ENCODE measurements around the gene R3HDM1. TPM values are rescaled to one million over a fixed set of nuclear protein-coding genes. Genes with fewer than 3 reads are reported as not detected.
"Not testable (repeated sequence)": the region's sequence is repeated elsewhere in the genome, so short reads cannot be mapped to it uniquely, and the experiment has no call there.

The R3HDM1 gene
- total RNA-seq, 2 experiments from 2014 or later: 28.7 to 111 TPM

GRCh38 chr2:135617501-135618015, 86.3 kb downstream of the R3HDM1 start:
- H4K20me1 ChIP-seq (ENCODE audit: insufficient read depth, low read length): no peaks in the 10 kb centered on the region
- no peaks in the 10 kb centered on the region for H3K9me2 ChIP-seq (ENCODE audit: insufficient read depth, low read length)
- H3K79me2 ChIP-seq (ENCODE audit: insufficient read depth, low read depth, low read length): no peaks in the 10 kb centered on the region
- H3K27ac ChIP-seq (ENCODE audit: low read depth, low read length, poor library complexity, severe bottlenecking): no peak overlapping the region
- H2AFZ ChIP-seq (ENCODE audit: low read length): no peak overlapping the region
- no peaks in the 10 kb centered on the region for H3K4me1 ChIP-seq (ENCODE audit: insufficient read depth, low read length, poor library complexity, severe bottlenecking)
- no TSS peak for BruUV-seq (replicated peaks)
- ChIA-PET POLR2A (interaction anchor here (0.9 kb wide), 1 partner anchor 14 kb away, joined by 4 read pairs; no protein-coding TSS in a partner anchor), CTCF (ENCODE audit: unreplicated experiment) (no interaction called here)
- intact Hi-C loops (cut with micrococcal nuclease; ENCODE audit: unreplicated experiment): no loop called here
- H3K4me3 ChIP-seq (ENCODE audit: low read depth, low read length, poor library complexity, severe bottlenecking): no peak overlapping the region
- peaks cover 24% of the 10 kb centered on the region for H3K36me3 ChIP-seq (ENCODE audit: insufficient read depth, low read length)
- no peak for DNase-seq (ENCODE audit: low spot score)
- H3K4me2 ChIP-seq (ENCODE audit: low read length): no peak overlapping the region
- no peaks in the 10 kb centered on the region for H3K9me3 ChIP-seq (ENCODE audit: low read length)
- TF ChIP-seq CTCF (conservative IDR thresholded peaks at IDR 0.05; ENCODE audit: low read length) (no peak), EZH2phosphoT487 (IDR thresholded peaks at IDR 0.05; ENCODE audit: borderline replicate concordance, low read depth, low read length) (no peak)

- CTCF ChIA-PET (ENCODE audit: unreplicated experiment): no interaction called here
- DNase-seq (ENCODE audit: low spot score): no peak
- H3K4me2 ChIP-seq (ENCODE audit: low read length): no peak overlapping the region
- H3K4me1 ChIP-seq (ENCODE audit: insufficient read depth, low read length, poor library complexity, severe bottlenecking): no peaks in the 10 kb centered on the region
- H3K27ac ChIP-seq (ENCODE audit: low read depth, low read length, poor library complexity, severe bottlenecking): no peak overlapping the region
- no peaks in the 10 kb centered on the region for H4K20me1 ChIP-seq (ENCODE audit: insufficient read depth, low read length)
- no peak overlapping the region for H3K4me3 ChIP-seq (ENCODE audit: low read depth, low read length, poor library complexity, severe bottlenecking)
- peaks cover 40% of the 10 kb centered on the region for H3K36me3 ChIP-seq (ENCODE audit: insufficient read depth, low read length)
- no peaks in the 10 kb centered on the region for H3K79me2 ChIP-seq (ENCODE audit: insufficient read depth, low read depth, low read length)
- no TSS peak for BruUV-seq (replicated peaks)
- no peaks in the 10 kb centered on the region for H3K9me3 ChIP-seq (ENCODE audit: low read length)
- intact Hi-C loops (cut with micrococcal nuclease; ENCODE audit: unreplicated experiment): no loop called here
- POLR2A ChIA-PET: interaction anchor here (0.6 to 1.0 kb wide), 3 partner anchors 10 to 30 kb away, joined by 3 to 5 read pairs (median 3); no protein-coding TSS in a partner anchor
- no peak overlapping the region for H2AFZ ChIP-seq (ENCODE audit: low read length)
- no peaks in the 10 kb centered on the region for H3K9me2 ChIP-seq (ENCODE audit: insufficient read depth, low read length)
- no peak for TF ChIP-seq CTCF (conservative IDR thresholded peaks at IDR 0.05; ENCODE audit: low read length)
- no peak for TF ChIP-seq EZH2phosphoT487 (IDR thresholded peaks at IDR 0.05; ENCODE audit: borderline replicate concordance, low read depth, low read length)
These were observed 88.9 kb downstream of the R3HDM1 start for GRCh38 chr2:135620198-135620597.

GRCh38 chr2:135629520-135629919, 98.2 kb downstream of the R3HDM1 start:
- CTCF ChIA-PET (ENCODE audit: unreplicated experiment): no interaction called here
- BruUV-seq (replicated peaks): no TSS peak
- TF ChIP-seq CTCF (conservative IDR thresholded peaks at IDR 0.05; ENCODE audit: low read length) (no peak), EZH2phosphoT487 (IDR thresholded peaks at IDR 0.05; ENCODE audit: borderline replicate concordance, low read depth, low read length) (no peak)

GRCh38 chr2:135630034-135630433, 98.8 kb downstream of the R3HDM1 start:
- CTCF ChIA-PET (ENCODE audit: unreplicated experiment); intact Hi-C loops (cut with micrococcal nuclease; ENCODE audit: unreplicated experiment); H3K9me3 ChIP-seq (ENCODE audit: low read length); H3K4me1 ChIP-seq (ENCODE audit: insufficient read depth, low read length, poor library complexity, severe bottlenecking); H4K20me1 ChIP-seq (ENCODE audit: insufficient read depth, low read length); BruUV-seq (replicated peaks); H3K4me2 ChIP-seq (ENCODE audit: low read length); DNase-seq (ENCODE audit: low spot score); H3K9me2 ChIP-seq (ENCODE audit: insufficient read depth, low read length); H3K4me3 ChIP-seq (ENCODE audit: low read depth, low read length, poor library complexity, severe bottlenecking); H3K27ac ChIP-seq (ENCODE audit: low read depth, low read length, poor library complexity, severe bottlenecking); H3K79me2 ChIP-seq (ENCODE audit: insufficient read depth, low read depth, low read length); H2AFZ ChIP-seq (ENCODE audit: low read length): not testable (repeated sequence)
- POLR2A ChIA-PET: interaction anchor here (0.5 to 1.3 kb wide), 4 partner anchors 10 to 231 kb away, joined by 3 to 4 read pairs (median 3); no protein-coding TSS in a partner anchor
- H3K36me3 ChIP-seq (ENCODE audit: insufficient read depth, low read length): peaks cover 42% of the 10 kb centered on the region

More at GRCh38 chr2:135629520-135629919, 98.2 kb downstream of the R3HDM1 start:
- Histone ChIP-seq H3K27ac (ENCODE audit: low read depth, low read length, poor library complexity, severe bottlenecking) (no peak overlapping the region), H3K9me2 (ENCODE audit: insufficient read depth, low read length) (no peaks in the 10 kb centered on the region), H3K4me2 (ENCODE audit: low read length) (no peak overlapping the region), H3K36me3 (ENCODE audit: insufficient read depth, low read length) (peaks cover 40% of the 10 kb centered on the region), H3K9me3 (ENCODE audit: low read length) (no peaks in the 10 kb centered on the region), H4K20me1 (ENCODE audit: insufficient read depth, low read length) (no peaks in the 10 kb centered on the region), H2AFZ (ENCODE audit: low read length) (no peak overlapping the region), H3K4me1 (ENCODE audit: insufficient read depth, low read length, poor library complexity, severe bottlenecking) (no peaks in the 10 kb centered on the region), H3K79me2 (ENCODE audit: insufficient read depth, low read depth, low read length) (no peaks in the 10 kb centered on the region), H3K4me3 (ENCODE audit: low read depth, low read length, poor library complexity, severe bottlenecking) (no peak overlapping the region)
- POLR2A ChIA-PET: interaction anchor here (0.5 to 1.3 kb wide), 3 partner anchors 10 to 184 kb away, joined by 3 to 4 read pairs (median 3); no protein-coding TSS in a partner anchor
- intact Hi-C loops (cut with micrococcal nuclease; ENCODE audit: unreplicated experiment): no loop called here
- DNase-seq (ENCODE audit: low spot score): no peak
